IMR-90 (cell line): ENCODE measurements around the gene GPC6. TPM values are rescaled to one million over a fixed set of nuclear protein-coding genes. Genes with fewer than 3 reads are reported as not detected.

Experiments used
- ATAC-seq: fragments of 200-7000 bp; cut with Tn5 transposase; 2 replicates; pipeline ENCODE4 v1.9.1; 2020; ENCODE audit warnings: low read depth, mild to moderate bottlenecking, moderate library complexity
- BruUV-seq: library from RNA; stranded (reverse); fragments of 400-500 nt; replicated peaks from 2 replicates; lab custom pipeline; 2021; lab: Mats Ljungman, UMichigan
- CTCF ChIA-PET: fragments of 300-600 bp; formaldehyde crosslinking; extraction: SDS; loops from one replicate; lab custom pipeline; 2021; ENCODE audit warnings: antibody characterized with exemption; lab: Yijun Ruan, JAX
- POLR2A ChIA-PET: fragments of 300-600 bp; sonication (Branson Sonifier 250); formaldehyde crosslinking; loops from one replicate; lab custom pipeline; 2022; ENCODE audit warnings: antibody characterized with exemption; ENCODE audit not compliant: unreplicated experiment; lab: Charles Lee
- DNase-seq: peaks from one replicate; pipeline ENCODE4 v3.0.0; 2013
- H2AFZ ChIP-seq: replicated peaks from 2 replicates; pipeline ENCODE3; 2013; ENCODE audit warnings: low read length, mild to moderate bottlenecking; ENCODE audit not compliant: poor library complexity
- H2AK5ac ChIP-seq: 2 replicates; pipeline ENCODE4 v1.6.1; 2013; ENCODE audit warnings: low read depth, low read length, inconsistent platforms
- H2AK9ac ChIP-seq: replicated peaks from 2 replicates; pipeline ENCODE3; 2013; ENCODE audit warnings: mild to moderate bottlenecking, low read depth, low read length, moderate library complexity; ENCODE audit not compliant: poor library complexity
- H2BK120ac ChIP-seq: 2 replicates; pipeline ENCODE4 v1.6.1; 2013; ENCODE audit warnings: low read depth, low read length, inconsistent platforms
- H2BK15ac ChIP-seq: 3 replicates; pipeline ENCODE4 v1.6.1; 2013; ENCODE audit warnings: low read depth, low read length, inconsistent platforms
- H2BK20ac ChIP-seq: 2 replicates; pipeline ENCODE4 v1.6.1; 2013; ENCODE audit warnings: low read depth, mild to moderate bottlenecking, inconsistent platforms, low read length, moderate library complexity
- H2BK5ac ChIP-seq: 2 replicates; pipeline ENCODE4 v1.6.1; 2013; ENCODE audit warnings: mild to moderate bottlenecking, low read depth, low read length, inconsistent platforms; ENCODE audit not compliant: poor library complexity, severe bottlenecking
- H3K14ac ChIP-seq: replicated peaks from 2 replicates; pipeline ENCODE4 v1.6.1; 2013; ENCODE audit warnings: low read depth, low read length, inconsistent platforms
- H3K18ac ChIP-seq: 2 replicates; pipeline ENCODE4 v1.6.1; 2013; ENCODE audit warnings: low read depth, low read length, control low read depth
- H3K23ac ChIP-seq: 2 replicates; pipeline ENCODE4 v1.6.1; 2013; ENCODE audit warnings: low read depth, low read length, inconsistent platforms
- H3K27ac ChIP-seq: 2 replicates; pipeline ENCODE4 v1.5.1; 2013; ENCODE audit warnings: mild to moderate bottlenecking, control low read depth, low read length; ENCODE audit not compliant: insufficient read depth
- H3K27me3 ChIP-seq: 2 replicates; pipeline ENCODE4 v1.6.1; 2013; ENCODE audit warnings: low read length; ENCODE audit not compliant: control insufficient read depth, insufficient read depth
- H3K36me3 ChIP-seq: 2 replicates; pipeline ENCODE4 v1.6.1; 2013; ENCODE audit warnings: low read length, mixed read lengths; ENCODE audit not compliant: control insufficient read depth, insufficient read depth
- H3K4ac ChIP-seq: 2 replicates; pipeline ENCODE4 v1.6.1; 2013; ENCODE audit warnings: low read depth, low read length, inconsistent platforms
- H3K4me1 ChIP-seq: 2 replicates; pipeline ENCODE4 v1.6.1; 2013; ENCODE audit warnings: low read length, mixed read lengths; ENCODE audit not compliant: control insufficient read depth, insufficient read depth
- H3K4me2 ChIP-seq: 2 replicates; pipeline ENCODE4 v1.6.1; 2013; ENCODE audit warnings: low read depth, mild to moderate bottlenecking, control low read depth, low read length, moderate library complexity
- H3K4me3 ChIP-seq: 2 replicates; pipeline ENCODE4 v1.5.1; 2013; ENCODE audit warnings: low read depth, mild to moderate bottlenecking, control low read depth, low read length, moderate library complexity; ENCODE audit not compliant: insufficient read depth
- H3K56ac ChIP-seq: 2 replicates; pipeline ENCODE4 v1.6.1; 2013; ENCODE audit warnings: low read length, inconsistent platforms; ENCODE audit not compliant: insufficient read depth; ENCODE audit errors: extremely low read depth
- H3K79me1 ChIP-seq, 2 experiments: 2 replicates each; pipeline ENCODE4 v1.6.1; 2013; ENCODE audit warnings: low read length in 2 of 2, inconsistent platforms in 1 of 2, low read depth in 1 of 2
- H3K9ac ChIP-seq: 2 replicates; pipeline ENCODE4 v1.6.1; 2013; ENCODE audit warnings: low read depth, low read length, control low read depth
- H3K9me1 ChIP-seq: 2 replicates; pipeline ENCODE4 v1.6.1; 2013; ENCODE audit warnings: low read length, inconsistent platforms; ENCODE audit not compliant: insufficient read depth
- H3K9me3 ChIP-seq: 2 replicates; pipeline ENCODE4 v1.6.1; 2013; ENCODE audit warnings: low read length; ENCODE audit not compliant: control insufficient read depth, insufficient read depth
- H4K20me1 ChIP-seq: 2 replicates; pipeline ENCODE4 v1.6.1; 2013; ENCODE audit warnings: low read length, inconsistent platforms; ENCODE audit not compliant: insufficient read depth
- H4K5ac ChIP-seq: 2 replicates; pipeline ENCODE4 v1.6.1; 2013; ENCODE audit warnings: mild to moderate bottlenecking, low read depth, low read length, control low read depth
- H4K8ac ChIP-seq, 2 experiments: 2 replicates each; pipeline ENCODE4 v1.6.1; 2013; ENCODE audit warnings: low read depth in 2 of 2, low read length in 2 of 2, control low read depth in 1 of 2, inconsistent platforms in 1 of 2
- H4K91ac ChIP-seq: 2 replicates; pipeline ENCODE4 v1.6.1; 2013; ENCODE audit warnings: low read depth, low read length, inconsistent platforms; ENCODE audit not compliant: insufficient read depth
- CTCF ChIP-seq: conservative IDR thresholded peaks from 2 replicates; pipeline ENCODE4 v1.5.1; 2012; ENCODE audit warnings: mild to moderate bottlenecking, low read depth, low read length, improper control_type of control experiment
- MAZ ChIP-seq: IDR thresholded peaks from 2 replicates; pipeline ENCODE4 v1.6.1; 2012; ENCODE audit warnings: low read depth, mild to moderate bottlenecking, low read length, improper control_type of control experiment, moderate library complexity, borderline replicate concordance
- MXI1 ChIP-seq: IDR thresholded peaks from 2 replicates; pipeline ENCODE4 v1.6.1; 2012; ENCODE audit warnings: low read depth, mild to moderate bottlenecking, low read length, moderate library complexity, borderline replicate concordance
- RAD21 ChIP-seq: IDR thresholded peaks from 2 replicates; pipeline ENCODE4 v1.6.1; 2012; ENCODE audit warnings: low read length, improper control_type of control experiment
- WGBS, 2 experiments: methylation state at CpG; one replicate each; pipeline versions ENCODE4 v1.1.5 to v1.1.7; 2013; ENCODE audit warnings: missing lambda C conversion rate in 2 of 2; ENCODE audit not compliant: insufficient read length in 1 of 2; ENCODE audit errors: extremely low coverage in 2 of 2; 5-methylcytosine and 5-hydroxymethylcytosine counted together
- dilution Hi-C: fragments of 300-500 bp; cut with HindIII; formaldehyde crosslinking; loops from one replicate; pipeline ENCODE4 v1.14.3; 2018; ENCODE audit warnings: low sequenced_read_pairs; ENCODE audit not compliant: unreplicated experiment
- in situ Hi-C: fragments of 300-500 bp; cut with MboI; formaldehyde crosslinking; loops from 3 replicates; pipeline ENCODE4 v1.14.3; 2019; ENCODE audit warnings: low sequenced_read_pairs, inconsistent platforms, mixed read lengths
- intact Hi-C: fragments of 100-400 bp; cut with micrococcal nuclease; formaldehyde crosslinking; loops from 2 replicates; pipeline ENCODE4 v1.10.0; 2022
- polyA plus RNA-seq, 3 experiments: library from polyadenylated mRNA; depleted of rRNA; stranded (reverse); fragments of >200 nt; gene quantifications; 2 replicates each; pipeline ENCODE4 v1.2.3, GENCODE V29; 2012; ENCODE audit warnings: low replicate concordance in 1 of 3
- total RNA-seq: library from RNA; depleted of rRNA; stranded (reverse); fragments of >200 nt; gene quantifications from 2 replicates; pipeline ENCODE4 v1.2.3, GENCODE V29; 2012

The GPC6 gene
- total and polyA plus RNA-seq, 2 of the 4 experiments (the other 2 are of a cell fraction), result 14.9 to 39.4 TPM

- no peak overlapping the region for H2BK15ac ChIP-seq
- H3K14ac ChIP-seq, result no peak overlapping the region
- H2AK9ac ChIP-seq, result no peak overlapping the region
- no peak overlapping the region for H4K5ac ChIP-seq
- intact Hi-C loops, result no loop called here
- BruUV-seq, result no TSS peak
- no peak overlapping the region for H3K27ac ChIP-seq
- no peaks in the 10 kb centered on the region for H3K36me3 ChIP-seq
- H2AK5ac ChIP-seq, result no peak overlapping the region
- WGBS, 2 experiments, result no CpG with 5 or more reads among the region's 5 CpGs
- H3K79me1 ChIP-seq, result no peaks in the 10 kb centered on the region
- H3K4me3 ChIP-seq, result no peak overlapping the region
- H3K9ac ChIP-seq, result no peak overlapping the region
- H3K4me1 ChIP-seq, result no peaks in the 10 kb centered on the region
- no peak overlapping the region for H4K8ac ChIP-seq
- in situ Hi-C loops, result no loop called here
- ChIA-PET POLR2A (no interaction called here), CTCF (interaction anchor here (0.5 to 1.5 kb wide), 3 partner anchors 13 to 810 kb away, joined by 3 to 4 read pairs (median 3); no protein-coding TSS in a partner anchor)
- dilution Hi-C loops, result no loop called here
- no peak overlapping the region for H2AFZ ChIP-seq
- DNase-seq (no peak), ATAC-seq (no peak)
- H3K18ac ChIP-seq, result no peak overlapping the region
- no peaks in the 10 kb centered on the region for H3K27me3 ChIP-seq
- H3K4ac ChIP-seq, result no peak overlapping the region
- no peaks in the 10 kb centered on the region for H4K20me1 ChIP-seq
- no peak overlapping the region for H3K4me2 ChIP-seq
- no peaks in the 10 kb centered on the region for H3K9me1 ChIP-seq
- H2BK120ac ChIP-seq, result no peak overlapping the region
- no peaks in the 10 kb centered on the region for H3K9me3 ChIP-seq
- no peak overlapping the region for H3K23ac ChIP-seq
- no peak overlapping the region for H4K91ac ChIP-seq
- no peak overlapping the region for H2BK20ac ChIP-seq
- TF ChIP-seq RAD21 (no peak), MXI1 (no peak), CTCF (no peak), MAZ (no peak)
- no peak overlapping the region for H3K56ac ChIP-seq
- no peak overlapping the region for H2BK5ac ChIP-seq
Observed at GRCh38 chr13:94210816-94211215, 984.2 kb downstream of the GPC6 start.
